GM21528 (cell line): ENCODE data around the gene APMAP.

Source experiments
- ATAC-seq: cut with Tn5 transposase; IDR thresholded peaks from one replicate; pipeline ENCODE4 v1.9.1; 2021; ENCODE audit warnings: mild to moderate bottlenecking, moderate library complexity; ENCODE audit not compliant: unreplicated experiment, low FRiP score

The APMAP gene

GRCh38 chr20:24915892-24916291, 76.7 kb downstream of the APMAP start:
- no peak for ATAC-seq

DNA sequence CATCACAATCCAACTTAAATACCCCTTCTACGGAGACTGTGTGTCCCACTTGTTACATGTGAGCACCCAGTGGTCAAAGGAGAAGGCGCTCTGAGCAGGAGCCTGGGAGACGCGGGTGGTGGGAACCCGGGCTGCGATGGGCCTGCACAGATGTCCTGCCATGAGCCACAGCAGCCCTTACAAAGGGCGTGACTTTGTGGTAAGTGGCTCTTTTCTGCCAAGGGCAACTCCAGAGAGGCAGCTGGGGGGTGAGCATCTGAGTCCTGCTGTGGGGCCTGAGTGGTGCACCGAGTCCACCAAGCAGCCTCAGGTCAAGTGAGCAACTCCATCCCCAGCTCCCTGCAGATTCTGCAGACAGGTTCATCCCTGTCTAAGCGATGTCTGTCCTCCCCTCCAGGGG, 77.1 kb downstream of the APMAP start:
- no peak for ATAC-seq

DNA sequence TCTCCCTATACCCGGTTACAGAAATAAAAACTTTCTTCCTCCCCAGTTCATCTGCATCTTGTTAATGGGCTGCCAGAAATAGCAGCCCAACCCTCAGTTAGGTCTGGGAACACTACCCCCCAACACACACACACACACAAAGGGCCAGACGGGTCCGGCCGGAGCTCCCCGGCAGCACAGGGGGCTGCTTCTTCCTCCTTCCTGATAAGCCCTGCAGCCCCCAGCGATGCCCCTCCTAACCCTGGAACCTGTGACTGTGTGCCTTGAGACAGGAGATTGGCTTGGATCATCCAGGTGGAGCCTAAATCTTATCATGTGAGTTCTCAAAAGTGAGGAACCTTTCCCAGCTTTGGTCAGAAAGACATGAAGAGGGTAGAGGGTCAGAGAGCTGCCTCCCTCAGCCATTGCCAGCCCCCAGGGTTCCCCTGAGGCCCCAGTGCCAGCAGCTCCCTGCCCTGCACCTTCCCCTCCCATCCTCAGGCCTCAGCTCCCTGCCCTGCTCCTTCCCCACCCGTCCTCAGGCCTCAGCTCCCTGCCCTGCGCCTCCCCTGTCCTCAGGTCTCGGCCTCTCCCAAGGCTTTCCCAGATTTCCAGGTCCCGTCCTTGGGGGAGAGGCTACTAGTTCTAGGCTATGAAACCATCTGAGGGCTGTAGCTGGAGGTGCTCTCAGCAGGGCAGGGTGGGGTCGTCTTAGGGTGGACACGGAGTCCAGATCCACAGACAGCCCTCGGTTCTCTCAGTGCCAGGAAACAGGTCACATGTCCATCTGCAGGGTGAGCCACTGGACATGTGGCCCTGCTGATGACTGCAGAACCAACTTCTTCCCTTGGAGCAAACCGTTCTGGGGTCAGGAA, 77.9 kb downstream of the APMAP start:
- no peak for ATAC-seq

- ATAC-seq: no peak
Observed at GRCh38 chr20:24913076-24913628, 79.4 kb downstream of the APMAP start.
